Mononuclear cell (primary cell): ENCODE results near the gene TIAM2. TPM values are rescaled to one million over a fixed set of nuclear protein-coding genes. Genes with fewer than 3 reads are reported as not detected.

Experiments
- H3K27me3 ChIP-seq: 2 replicates; pipeline ENCODE4 v1.6.0; 2011; ENCODE audit warnings: low read length, control low read depth; ENCODE audit not compliant: insufficient read depth
- H3K4me1 ChIP-seq: 2 replicates; pipeline ENCODE4 v1.5.1; 2011; ENCODE audit warnings: mild to moderate bottlenecking, low read length, control low read depth; ENCODE audit not compliant: insufficient read depth
- H3K4me3 ChIP-seq: 2 replicates; pipeline ENCODE4 v1.5.1; 2011; ENCODE audit warnings: mild to moderate bottlenecking, low read length, moderate library complexity
- H3K9me3 ChIP-seq: 2 replicates; pipeline ENCODE4 v1.5.1; 2011; ENCODE audit warnings: low read depth, mild to moderate bottlenecking, control low read depth, low read length
- total RNA-seq: library from RNA; depleted of rRNA; stranded (reverse); fragments of >200 nt; gene quantifications from one replicate; pipeline ENCODE4 v1.2.3, GENCODE V29; 2012

The TIAM2 gene
- total RNA-seq, 1 donor, result 2.8 TPM

DNA sequence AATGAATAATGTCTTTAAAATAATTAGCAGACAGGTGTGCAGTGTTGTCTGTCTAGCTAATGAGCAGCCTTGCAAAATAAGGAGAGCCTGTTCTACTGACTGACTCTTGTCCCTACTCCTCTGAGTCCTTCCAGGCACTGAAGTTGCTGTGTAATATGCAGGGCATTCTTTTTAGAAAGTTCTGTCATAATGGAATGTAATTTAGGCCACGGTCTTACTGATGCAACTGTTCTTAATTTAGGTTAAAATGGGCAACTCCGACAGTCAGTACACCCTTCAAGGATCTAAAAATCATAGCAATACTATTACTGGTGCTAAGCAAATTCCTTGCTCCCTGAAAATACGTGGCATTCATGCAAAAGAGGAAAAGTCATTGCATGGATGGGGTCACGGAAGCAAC is 133.9 kb downstream of the TIAM2 start:
- Histone ChIP-seq H3K4me3 (no peak overlapping the region), H3K4me1 (no peaks in the 10 kb centered on the region), H3K27me3 (no peaks in the 10 kb centered on the region), H3K9me3 (no peaks in the 10 kb centered on the region)

DNA sequence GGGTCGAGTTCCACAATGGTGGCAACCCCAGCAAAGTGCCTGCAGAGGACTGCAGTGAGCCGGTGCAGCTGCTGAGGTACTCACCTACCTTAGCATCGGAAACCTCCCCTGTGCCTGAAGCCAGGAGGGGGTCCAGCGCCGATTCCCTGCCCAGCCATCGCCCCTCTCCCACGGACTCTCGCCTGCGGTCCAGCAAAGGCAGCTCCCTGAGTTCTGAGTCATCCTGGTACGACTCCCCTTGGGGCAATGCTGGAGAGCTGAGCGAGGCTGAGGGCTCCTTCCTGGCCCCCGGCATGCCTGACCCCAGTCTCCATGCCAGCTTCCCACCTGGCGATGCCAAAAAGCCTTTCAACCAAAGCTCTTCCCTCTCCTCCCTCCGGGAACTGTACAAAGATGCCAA is 134.6 kb downstream of the TIAM2 start:
- no peaks in the 10 kb centered on the region for H3K4me1 ChIP-seq
- no peak overlapping the region for H3K4me3 ChIP-seq
- no peaks in the 10 kb centered on the region for H3K9me3 ChIP-seq
- no peaks in the 10 kb centered on the region for H3K27me3 ChIP-seq

DNA sequence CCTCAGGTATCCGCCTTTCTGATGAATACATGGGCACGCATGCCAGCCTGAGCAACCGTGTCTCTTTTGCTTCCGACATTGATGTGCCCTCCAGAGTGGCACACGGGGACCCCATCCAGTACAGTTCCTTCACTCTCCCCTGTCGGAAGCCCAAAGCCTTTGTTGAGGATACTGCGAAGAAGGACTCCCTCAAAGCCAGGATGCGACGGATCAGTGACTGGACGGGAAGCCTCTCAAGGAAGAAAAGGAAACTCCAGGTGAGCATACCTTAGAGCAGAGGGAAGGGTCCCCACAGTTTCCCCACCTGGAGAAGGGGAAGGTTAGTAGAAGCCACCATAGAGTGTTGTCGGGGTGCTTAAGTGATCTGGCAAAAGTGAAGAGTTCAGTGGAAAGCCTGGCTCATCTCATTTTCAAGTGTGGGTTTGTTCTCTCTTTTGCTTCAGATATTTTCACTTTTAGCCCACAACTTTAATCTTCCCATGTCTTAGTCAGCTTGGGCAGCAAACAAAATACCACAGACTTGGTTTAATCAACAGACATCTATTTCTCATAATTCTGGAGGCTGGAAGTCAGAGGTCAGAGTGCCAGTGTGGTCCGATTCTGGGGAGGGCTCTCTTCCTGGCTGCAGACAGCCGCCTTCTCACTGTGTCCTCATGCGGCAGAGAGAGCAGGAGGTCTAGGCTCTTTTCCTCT is 135.2 kb downstream of the TIAM2 start:
- no peaks in the 10 kb centered on the region for H3K9me3 ChIP-seq
- no peaks in the 10 kb centered on the region for H3K27me3 ChIP-seq
- no peaks in the 10 kb centered on the region for H3K4me1 ChIP-seq
- H3K4me3 ChIP-seq, result no peak overlapping the region

DNA sequence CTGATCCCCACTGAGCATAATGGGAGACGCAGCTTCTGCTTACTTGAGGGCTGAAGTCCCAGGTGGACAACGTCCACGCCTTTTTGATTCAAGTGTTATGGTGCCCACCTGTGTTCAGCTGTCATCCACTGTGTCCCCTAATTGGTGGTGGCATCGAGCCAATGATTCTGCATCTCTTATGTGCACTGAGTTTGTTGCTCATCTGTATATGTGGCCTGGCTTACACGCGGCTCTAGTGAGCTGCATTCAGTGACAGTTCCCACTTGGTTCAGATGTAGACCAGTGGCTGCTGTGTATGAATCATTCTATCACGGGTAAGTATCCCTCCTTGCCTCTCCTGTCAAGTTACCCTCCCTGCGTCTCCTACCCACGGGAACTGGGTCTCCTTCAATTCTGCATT is 137.5 kb downstream of the TIAM2 start:
- no peaks in the 10 kb centered on the region for H3K27me3 ChIP-seq
- no peaks in the 10 kb centered on the region for H3K4me1 ChIP-seq
- no peaks in the 10 kb centered on the region for H3K9me3 ChIP-seq
- H3K4me3 ChIP-seq, result no peak overlapping the region

DNA sequence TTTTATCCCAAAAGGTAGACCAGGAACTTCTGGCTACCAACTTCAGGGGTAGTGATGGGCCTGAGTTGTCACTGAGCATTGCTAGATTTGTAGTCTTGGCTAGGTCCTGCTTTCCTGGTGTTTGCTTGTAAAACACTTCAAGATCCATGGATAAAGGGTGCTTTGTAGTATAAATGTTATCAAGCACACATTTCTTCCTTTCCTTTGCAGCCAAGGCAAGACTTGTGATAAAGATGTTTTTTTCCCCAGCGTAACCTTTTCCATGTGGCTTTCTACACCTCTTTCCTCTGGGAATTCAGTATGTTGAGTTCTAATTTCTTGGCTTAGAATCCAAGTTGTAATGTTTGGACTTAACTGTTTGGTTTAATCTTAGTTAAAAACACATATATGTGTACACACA is 145.9 kb downstream of the TIAM2 start:
- no peaks in the 10 kb centered on the region for H3K9me3 ChIP-seq
- H3K4me1 ChIP-seq, result peaks cover 10% of the 10 kb centered on the region
- no peak overlapping the region for H3K4me3 ChIP-seq
- no peaks in the 10 kb centered on the region for H3K27me3 ChIP-seq

DNA sequence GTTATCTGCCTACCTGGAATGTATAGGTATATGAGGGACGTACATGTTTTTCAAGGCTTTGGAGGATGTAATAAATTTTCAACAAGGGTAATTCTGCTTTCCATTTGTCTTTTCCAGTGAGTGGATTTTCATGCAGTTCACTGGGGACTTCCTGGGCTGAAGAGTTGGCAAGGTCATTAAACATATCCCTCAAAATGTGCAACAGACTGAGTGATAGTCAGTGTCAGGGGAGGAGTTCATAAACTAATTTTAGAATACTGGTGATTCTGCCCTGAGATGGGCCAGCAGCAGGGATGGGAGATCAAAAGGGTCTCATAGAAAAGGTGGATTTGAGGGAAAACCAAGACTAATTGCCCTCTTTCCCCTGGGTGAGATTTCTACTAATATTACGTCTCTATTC is 146.4 kb downstream of the TIAM2 start:
- H3K9me3 ChIP-seq, result no peaks in the 10 kb centered on the region
- H3K27me3 ChIP-seq, result no peaks in the 10 kb centered on the region
- H3K4me3 ChIP-seq, result no peak overlapping the region
- peaks cover 10% of the 10 kb centered on the region for H3K4me1 ChIP-seq

DNA sequence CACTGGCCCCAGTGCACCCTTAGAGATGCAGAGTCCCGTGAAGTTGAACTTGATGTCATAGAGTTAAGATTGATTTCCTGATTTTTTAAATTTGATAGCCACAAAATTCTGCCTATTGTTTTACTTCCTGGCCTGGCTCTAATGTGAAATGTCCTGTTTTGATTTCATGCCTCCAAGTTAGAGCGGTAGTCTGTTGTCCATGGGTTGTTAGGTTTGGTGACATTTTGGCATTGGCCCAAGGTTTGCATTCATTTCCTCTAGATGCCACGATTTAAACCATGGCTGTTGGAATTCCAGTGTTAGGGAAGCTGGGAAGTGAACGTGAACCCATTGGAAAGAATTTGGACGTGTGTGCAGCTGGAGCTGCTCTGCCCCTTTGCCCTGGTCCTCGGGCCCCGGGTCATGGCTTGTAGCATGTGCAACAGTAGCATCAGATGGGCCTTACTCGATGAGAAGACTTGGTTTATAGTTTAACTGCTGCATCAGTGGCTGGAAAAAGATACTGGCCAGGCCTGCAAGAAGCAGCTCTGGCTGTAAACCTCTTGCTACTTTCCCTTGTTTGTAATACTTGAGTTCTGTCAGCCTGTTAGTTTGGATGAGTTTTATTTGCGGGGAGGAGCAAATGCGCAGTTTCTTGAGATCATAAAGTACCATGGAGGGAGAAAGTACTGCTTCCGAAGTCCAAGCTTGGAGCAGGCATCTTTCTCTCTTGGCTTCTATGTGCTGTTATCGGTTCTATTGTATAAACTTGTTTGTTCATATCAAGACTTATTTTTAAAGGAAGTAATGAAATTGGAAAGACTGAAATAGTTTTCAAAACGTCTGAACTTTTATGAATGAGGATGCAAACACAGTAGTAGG is 147.3 kb downstream of the TIAM2 start:
- Histone ChIP-seq H3K9me3 (no peaks in the 10 kb centered on the region), H3K4me1 (peaks cover 10% of the 10 kb centered on the region), H3K4me3 (no peak overlapping the region), H3K27me3 (no peaks in the 10 kb centered on the region)

DNA sequence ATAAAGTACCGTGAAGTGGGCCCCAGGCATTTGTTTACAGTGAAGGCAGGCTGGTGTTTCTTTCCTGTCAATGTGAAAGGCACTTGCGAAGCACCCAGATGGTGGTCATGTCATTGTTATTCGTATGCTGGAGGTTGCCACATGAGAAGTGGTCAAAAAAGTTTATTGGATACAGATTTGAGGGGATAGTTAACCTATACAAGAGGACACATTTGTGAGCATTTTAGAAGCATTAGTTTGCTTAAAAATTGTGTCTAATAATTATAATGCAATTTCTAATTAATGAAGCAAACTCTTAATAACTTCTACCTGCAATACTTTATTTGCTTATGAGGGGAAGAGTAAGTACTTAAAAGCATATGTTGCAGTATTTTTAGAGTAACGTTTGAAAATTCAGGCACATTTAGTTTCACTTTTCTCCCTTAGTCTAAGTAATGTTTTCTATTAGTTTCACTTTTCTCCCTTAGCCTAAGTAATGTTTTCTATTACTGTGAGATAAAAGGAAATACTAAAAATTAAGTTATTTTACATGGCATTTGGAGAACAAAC is 148.0 kb downstream of the TIAM2 start:
- peaks cover 10% of the 10 kb centered on the region for H3K4me1 ChIP-seq
- no peaks in the 10 kb centered on the region for H3K27me3 ChIP-seq
- no peak overlapping the region for H3K4me3 ChIP-seq
- no peaks in the 10 kb centered on the region for H3K9me3 ChIP-seq

DNA sequence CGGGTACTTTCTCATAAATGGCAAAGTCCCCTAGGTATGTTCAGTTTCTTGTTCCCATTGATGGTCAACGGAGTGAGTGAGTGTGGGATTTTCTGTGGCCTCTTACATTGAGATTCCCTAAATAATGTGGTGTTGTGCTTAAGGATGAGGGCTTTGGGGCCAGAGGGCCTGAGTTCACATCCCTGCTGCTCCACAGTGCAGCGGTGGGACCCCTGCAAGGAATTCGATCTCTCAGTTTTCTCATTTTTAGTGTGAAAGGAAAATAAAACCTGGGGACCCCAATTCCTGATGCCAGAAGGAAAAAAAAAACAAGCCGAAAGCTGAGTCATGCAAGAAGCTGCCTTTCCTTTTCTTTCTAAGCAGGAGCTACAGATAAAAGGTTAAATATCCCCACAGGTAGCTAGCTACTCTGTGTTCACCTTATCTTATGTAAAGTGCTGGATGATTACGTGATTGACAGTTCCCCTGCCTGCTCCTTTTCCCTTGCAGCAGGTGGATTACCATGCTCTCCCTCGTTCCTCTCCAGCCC is 148.5 kb downstream of the TIAM2 start:
- H3K9me3 ChIP-seq, result no peaks in the 10 kb centered on the region
- H3K4me3 ChIP-seq, result no peak overlapping the region
- H3K4me1 ChIP-seq, result peaks cover 10% of the 10 kb centered on the region
- no peaks in the 10 kb centered on the region for H3K27me3 ChIP-seq

DNA sequence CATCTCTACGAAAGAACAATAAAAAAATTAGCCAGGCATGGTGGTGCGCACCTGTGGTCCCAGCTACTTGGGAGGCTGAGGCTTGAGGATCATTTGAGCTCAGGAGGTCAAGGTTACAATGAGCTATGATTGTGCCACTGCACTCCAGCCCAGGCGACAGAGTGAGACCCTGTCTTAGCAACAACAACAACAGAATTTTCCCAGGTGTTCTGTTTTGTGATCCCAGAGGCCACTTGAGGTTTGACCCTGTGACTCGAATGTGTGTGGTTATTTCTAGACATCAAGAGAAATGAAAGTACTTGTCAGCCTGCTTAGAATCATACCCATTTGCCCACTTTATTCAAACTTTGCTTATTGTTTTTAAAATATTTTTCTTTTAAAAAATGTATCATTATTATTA is 151.1 kb downstream of the TIAM2 start:
- Histone ChIP-seq H3K27me3 (no peaks in the 10 kb centered on the region), H3K9me3 (no peaks in the 10 kb centered on the region), H3K4me1 (peaks cover 10% of the 10 kb centered on the region), H3K4me3 (no peak overlapping the region)

DNA sequence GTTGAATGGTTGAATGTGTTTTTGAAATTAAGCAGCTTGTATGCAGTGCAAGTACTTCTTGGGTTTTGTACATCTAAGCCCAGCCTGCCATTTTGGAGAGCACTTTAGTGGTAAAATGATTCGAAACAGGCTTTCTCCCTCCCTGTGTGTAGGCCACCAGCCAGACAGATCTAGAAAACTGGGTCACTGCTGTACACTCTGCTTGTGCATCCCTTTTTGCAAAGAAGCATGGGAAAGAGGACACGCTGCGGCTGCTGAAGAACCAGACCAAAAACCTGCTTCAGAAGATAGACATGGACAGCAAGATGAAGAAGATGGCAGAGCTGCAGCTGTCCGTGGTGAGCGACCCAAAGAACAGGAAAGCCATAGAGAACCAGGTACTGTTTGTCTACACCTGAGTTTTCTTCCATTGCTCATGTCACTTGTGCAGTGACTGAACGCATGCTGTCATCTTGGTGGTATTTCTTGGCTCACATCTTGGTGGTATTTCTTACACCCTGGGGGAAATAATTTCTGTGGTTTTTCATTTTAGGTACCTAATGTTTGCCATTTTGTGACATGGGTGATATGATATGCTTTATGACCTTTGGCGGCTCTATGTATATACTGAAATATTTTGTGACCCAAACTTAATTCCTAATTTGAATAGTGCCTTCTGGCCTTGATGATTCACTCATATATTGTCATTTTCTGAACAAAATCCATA is 153.0 kb downstream of the TIAM2 start:
- Histone ChIP-seq H3K9me3 (no peaks in the 10 kb centered on the region), H3K27me3 (no peaks in the 10 kb centered on the region), H3K4me3 (no peak overlapping the region), H3K4me1 (peaks cover 6% of the 10 kb centered on the region)

DNA sequence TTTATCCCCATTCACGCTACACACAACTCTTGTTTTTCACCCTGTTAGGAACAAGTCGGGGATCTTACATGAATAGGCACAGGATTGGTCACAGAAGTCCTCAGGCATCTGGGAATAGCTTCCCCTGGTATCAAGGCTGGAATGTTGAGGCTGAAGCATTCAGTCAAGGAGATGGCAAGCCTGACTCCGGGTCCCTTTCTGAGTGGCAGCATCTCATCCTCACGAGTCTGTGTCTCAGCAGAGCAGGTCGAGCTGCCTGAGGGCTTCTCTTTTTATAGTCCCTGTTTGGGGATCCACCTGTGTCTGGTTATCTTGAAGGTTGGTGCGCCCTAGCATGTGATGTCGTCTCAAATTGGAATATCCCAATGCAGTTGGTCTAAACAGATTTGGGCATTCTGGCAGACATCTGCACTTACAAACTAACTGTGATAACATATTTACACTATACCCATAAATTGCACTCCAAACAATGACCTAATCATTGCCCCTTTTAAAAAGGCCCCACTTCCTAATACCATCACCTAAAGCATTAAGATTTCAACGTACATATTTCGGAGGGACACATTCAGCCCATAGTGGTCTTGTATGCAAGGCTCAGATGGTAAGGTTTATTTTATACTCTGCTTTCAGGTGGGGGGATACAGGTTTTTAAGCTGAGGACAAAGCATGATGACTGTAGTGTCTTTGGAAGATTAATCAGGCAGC is 156.0 kb downstream of the TIAM2 start:
- Histone ChIP-seq H3K27me3 (no peaks in the 10 kb centered on the region), H3K4me1 (peaks cover 8% of the 10 kb centered on the region), H3K4me3 (no peak overlapping the region), H3K9me3 (no peaks in the 10 kb centered on the region)

DNA sequence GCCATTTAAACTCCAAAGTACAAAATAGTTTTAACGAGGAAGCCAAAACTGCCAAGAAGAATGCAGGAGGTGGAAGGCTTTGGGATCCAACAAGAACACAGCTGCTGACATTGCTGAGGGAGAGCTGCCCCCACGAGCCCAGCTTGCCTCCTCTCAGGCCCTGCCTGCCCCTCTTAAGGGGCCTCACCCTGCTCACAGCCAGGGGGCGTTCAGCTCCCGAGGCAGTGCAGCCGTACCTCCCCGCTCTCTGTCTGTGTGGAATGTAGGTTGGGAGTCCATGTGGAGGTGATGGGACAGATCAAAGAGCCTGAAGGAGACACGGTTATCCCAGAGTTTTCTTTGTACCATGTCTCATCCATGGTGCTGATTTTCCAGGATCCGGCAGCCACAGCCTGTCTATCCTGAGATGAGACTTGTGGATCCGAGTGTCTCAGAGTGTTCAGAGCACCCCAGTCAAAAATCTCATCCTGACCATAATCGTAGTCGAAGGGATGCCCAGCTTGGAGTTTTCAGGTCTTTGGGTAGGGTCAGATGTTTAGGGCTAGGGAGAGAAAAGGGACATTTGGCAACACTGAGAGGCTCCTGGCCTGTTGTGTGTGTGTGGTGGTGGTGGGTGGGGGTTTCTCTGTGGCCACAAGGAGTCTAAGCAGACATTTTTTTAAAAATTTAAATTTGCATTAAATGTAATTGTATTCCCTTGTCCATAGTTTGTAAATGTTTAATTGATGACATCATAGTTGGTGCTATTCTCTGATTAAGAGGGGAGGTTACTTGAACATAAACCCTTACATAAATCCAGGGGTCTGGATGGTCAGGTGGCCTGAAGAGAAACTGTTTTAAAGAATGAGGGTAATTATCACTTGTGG is 157.3 kb downstream of the TIAM2 start:
- H3K27me3 ChIP-seq, result no peaks in the 10 kb centered on the region
- no peaks in the 10 kb centered on the region for H3K9me3 ChIP-seq

More for the DNA sequence above, 157.3 kb downstream of the TIAM2 start:
- no peak overlapping the region for H3K4me3 ChIP-seq
- H3K4me1 ChIP-seq, result peaks cover 8% of the 10 kb centered on the region
